Measurements from ENCODE around the gene TBCK. TPM values are rescaled to one million over a fixed set of nuclear protein-coding genes. Genes with fewer than 3 reads are reported as not detected.

TBCK gene
- total and polyA plus RNA-seq, 2 donors (not counting 1 experiment from before 2014, with no cell fraction given) = 17.5 to 86.1 TPM

GRCh38 chr4:106344647-106344970 is 28.6 kb upstream of the TBCK start:
- H3K79me2 ChIP-seq (ENCODE audit: control insufficient read depth, insufficient read depth, low read length) = peaks cover 21% of the 10 kb centered on the region
- POLR2A ChIA-PET = no interaction called here

More at GRCh38 chr4:106344647-106344970, 28.6 kb upstream of the TBCK start:
- Mint-ChIP-seq H3K9me3 (ENCODE audit: insufficient read depth) (peaks cover 7% of the 10 kb centered on the region), H3K27me3 (no peaks in the 10 kb centered on the region), H3K27ac (no peak overlapping the region), H3K4me1 (peaks cover 27% of the 10 kb centered on the region), H3K4me3 (no peak overlapping the region)
- Histone ChIP-seq H3K4me1 (ENCODE audit: control insufficient read depth in 2 of 2, insufficient read depth in 2 of 2, low read length in 2 of 2) (peaks cover 0 to 7% of the 10 kb centered on the region in 2 donors), H3K27ac (ENCODE audit: low read length in 2 of 2) (no peak overlapping the region), H3K4me3 (ENCODE audit: control extremely low read depth in 1 of 5, extremely low read depth in 1 of 5, insufficient read depth in 1 of 5, low read depth in 2 of 5, low read length in 4 of 5) (no peak overlapping the region), H3K4me2 (replicated peaks; ENCODE audit: low read depth, low read length, poor library complexity, severe bottlenecking) (no peak overlapping the region), H3K27me3 (replicated peaks in 1 of 4; ENCODE audit: control extremely low read depth in 1 of 4, control insufficient read depth in 3 of 4, insufficient read depth in 4 of 4, low read length in 3 of 4) (no peaks in the 10 kb centered on the region), H2AFZ (ENCODE audit: insufficient read depth, low read depth, low read length, poor library complexity, severe bottlenecking) (no peak overlapping the region), H3K36me3 (replicated peaks in 1 of 2; ENCODE audit: control extremely low read depth in 1 of 2, control insufficient read depth in 1 of 2, extremely low read depth in 1 of 2, insufficient read depth in 2 of 2, low read length in 1 of 2) (peaks cover 19 to 54% of the 10 kb centered on the region in 2 experiments), H3K9me3 (ENCODE audit: control extremely low read depth in 1 of 3, control insufficient read depth in 2 of 3, insufficient read depth in 1 of 3, low read length in 2 of 3) (peaks cover 0 to 1% (median 0%) of the 10 kb centered on the region in 3 donors), H4K20me1 (ENCODE audit: control insufficient read depth, insufficient read depth, low read length, poor library complexity, severe bottlenecking) (peaks cover 22% of the 10 kb centered on the region), H3K9ac (ENCODE audit: low read length) (no peak overlapping the region)
- intact Hi-C loops (cut with micrococcal nuclease) = no loop called here
- no peak for ATAC-seq (ENCODE audit: low read depth)
- WGBS (ENCODE audit: insufficient coverage) = no CpG with 5 or more reads among the region's 1 CpG
- CTCF ChIA-PET = no interaction called here
- TF ChIP-seq EZH2 (IDR thresholded peaks at IDR 0.05; ENCODE audit: borderline replicate concordance, insufficient read depth, low read depth, low read length, poor library complexity, severe bottlenecking) (no peak), CTCF (IDR thresholded peaks at IDR 0.05) (no peak)
- DNase-seq = no peak

Measured in B cell (primary cell).